Effector CD8-positive, alpha-beta T cell (primary cell): ENCODE data around the gene SLC35C1.
"Not testable (repeated sequence)": the region's sequence is repeated elsewhere in the genome, so short reads cannot be mapped to it uniquely, and the experiment has no call there.

ENCODE experiments used
- DNase-seq: peaks from one replicate; lab custom pipeline; 2025; lab: John Stamatoyannopoulos, UW

The SLC35C1 gene

GRCh38 chr11:45811109-45811435 is 6.1 kb downstream of the SLC35C1 start:
- DNase-seq: no peak

GRCh38 chr11:45811571-45812290 is 6.8 kb downstream of the SLC35C1 start:
- no peak for DNase-seq

GRCh38 chr11:45812581-45813548 is 7.9 kb downstream of the SLC35C1 start:
- DNase-seq: no peak

GRCh38 chr11:45815747-45816146 is 10.8 kb downstream of the SLC35C1 start:
- DNase-seq: no peak

GRCh38 chr11:45816614-45817013 is 11.7 kb downstream of the SLC35C1 start:
- DNase-seq: no peak

GRCh38 chr11:45817191-45817590 is 12.2 kb downstream of the SLC35C1 start:
- DNase-seq: no peak

- no peak for DNase-seq
These were observed 14.1 kb downstream of the SLC35C1 start for GRCh38 chr11:45818961-45819605.

GRCh38 chr11:45820211-45820857 is 15.4 kb downstream of the SLC35C1 start:
- DNase-seq: no peak

- DNase-seq: not testable (repeated sequence)
These were observed 21.5 kb downstream of the SLC35C1 start for GRCh38 chr11:45826492-45826891.

GRCh38 chr11:45827123-45827522 is 22.2 kb downstream of the SLC35C1 start:
- DNase-seq: no peak

- DNase-seq: no peak
These were observed 24.0 kb downstream of the SLC35C1 start for GRCh38 chr11:45828996-45829395.

- no peak for DNase-seq
These were observed 25.6 kb downstream of the SLC35C1 start for GRCh38 chr11:45830596-45830995.

- DNase-seq: no peak
These were observed 28.0 kb downstream of the SLC35C1 start for GRCh38 chr11:45832811-45833441.

- no peak for DNase-seq
These were observed 28.8 kb downstream of the SLC35C1 start for GRCh38 chr11:45833761-45834160.

GRCh38 chr11:45834298-45834756 is 29.4 kb downstream of the SLC35C1 start:
- no peak for DNase-seq

GRCh38 chr11:45839204-45839603 is 34.3 kb downstream of the SLC35C1 start:
- DNase-seq: no peak

GRCh38 chr11:45840251-45840650 is 35.3 kb downstream of the SLC35C1 start:
- not testable (repeated sequence) for DNase-seq

GRCh38 chr11:45843158-45843924 is 38.4 kb downstream of the SLC35C1 start:
- DNase-seq: peak; percentile 86

- DNase-seq: no peak
These were observed 40.1 kb downstream of the SLC35C1 start for GRCh38 chr11:45844822-45845578.

- DNase-seq: no peak
These were observed 41.3 kb downstream of the SLC35C1 start for GRCh38 chr11:45846174-45846675.
